Stimulated activated CD8-positive, alpha-beta memory T cell treated with anti-CD3 and anti-CD28 coated beads, Interleukin-7, amount 100 ng/mL, for 4 hours (primary cell): ENCODE measurements around the gene CCDC9.
"Not testable (repeated sequence)": the region's sequence is repeated elsewhere in the genome, so short reads cannot be mapped to it uniquely, and the experiment has no call there.

Experiments used
- DNase-seq, 2 donors: peaks; one replicate each; pipeline ENCODE4 v3.0.0-alpha.2; 2020; ENCODE audit warnings: low read depth in 2 of 2

Gene CCDC9

DNA sequence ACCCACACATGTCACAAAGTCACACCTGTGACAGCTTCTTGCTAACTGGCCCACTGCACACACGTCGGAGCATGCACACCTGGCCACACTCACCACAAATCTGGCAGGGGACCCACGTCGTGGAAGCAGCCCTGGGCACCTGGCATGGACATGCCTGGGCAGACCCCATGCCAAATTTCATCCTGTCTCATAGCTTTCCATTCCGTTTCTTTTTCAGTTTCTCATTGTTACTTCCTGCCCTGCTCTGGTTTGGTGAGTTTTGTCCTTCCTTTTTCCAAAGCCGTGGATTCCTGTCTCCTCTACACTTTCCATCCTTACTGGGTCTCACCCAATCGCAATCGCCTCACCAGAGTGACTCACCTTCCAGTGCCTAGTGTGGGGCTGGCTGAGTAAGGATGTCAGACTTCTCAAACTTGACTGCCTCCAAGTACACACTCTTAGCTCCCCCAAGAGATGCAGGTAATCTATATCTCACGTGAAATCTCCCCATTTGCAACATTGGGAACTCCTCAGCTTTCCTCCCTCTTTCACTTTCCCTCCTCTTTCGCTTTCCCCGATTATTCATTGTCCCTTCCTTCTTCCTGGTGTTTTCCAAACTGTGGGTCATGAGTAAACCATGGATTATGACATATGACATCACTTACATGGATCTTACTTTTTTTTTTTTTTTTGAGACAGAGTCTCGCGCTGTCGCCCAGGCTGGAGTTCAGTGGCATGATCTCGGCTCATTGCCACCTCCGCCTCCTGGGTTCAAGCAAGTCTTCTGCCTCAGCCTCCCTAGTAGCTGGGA, 23.7 kb upstream of the CCDC9 start:
- DNase-seq: no peak

GRCh38 chr19:47236072-47236675, 20.2 kb upstream of the CCDC9 start:
- DNase-seq: no peak

DNA sequence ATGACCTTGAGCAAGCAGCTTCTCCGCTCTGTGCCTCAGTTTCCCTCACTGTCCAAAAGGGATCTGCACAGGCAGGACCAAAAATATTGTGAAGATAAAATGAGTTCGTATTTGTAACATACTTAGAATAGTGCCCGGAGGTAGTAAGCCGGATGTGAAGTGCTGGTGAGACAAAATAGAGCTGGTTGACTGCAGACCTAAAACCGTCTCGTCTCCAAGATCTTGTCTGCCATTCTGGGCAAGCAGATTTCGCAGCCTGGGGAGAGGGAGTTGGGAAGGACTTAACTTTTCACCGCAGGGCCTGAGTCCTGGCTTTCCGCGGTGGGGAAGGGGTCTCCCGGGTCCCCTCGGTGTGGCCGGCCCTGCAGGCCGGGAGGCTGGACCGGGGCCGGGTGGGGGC, 17.2 kb upstream of the CCDC9 start:
- no peak for DNase-seq

DNA sequence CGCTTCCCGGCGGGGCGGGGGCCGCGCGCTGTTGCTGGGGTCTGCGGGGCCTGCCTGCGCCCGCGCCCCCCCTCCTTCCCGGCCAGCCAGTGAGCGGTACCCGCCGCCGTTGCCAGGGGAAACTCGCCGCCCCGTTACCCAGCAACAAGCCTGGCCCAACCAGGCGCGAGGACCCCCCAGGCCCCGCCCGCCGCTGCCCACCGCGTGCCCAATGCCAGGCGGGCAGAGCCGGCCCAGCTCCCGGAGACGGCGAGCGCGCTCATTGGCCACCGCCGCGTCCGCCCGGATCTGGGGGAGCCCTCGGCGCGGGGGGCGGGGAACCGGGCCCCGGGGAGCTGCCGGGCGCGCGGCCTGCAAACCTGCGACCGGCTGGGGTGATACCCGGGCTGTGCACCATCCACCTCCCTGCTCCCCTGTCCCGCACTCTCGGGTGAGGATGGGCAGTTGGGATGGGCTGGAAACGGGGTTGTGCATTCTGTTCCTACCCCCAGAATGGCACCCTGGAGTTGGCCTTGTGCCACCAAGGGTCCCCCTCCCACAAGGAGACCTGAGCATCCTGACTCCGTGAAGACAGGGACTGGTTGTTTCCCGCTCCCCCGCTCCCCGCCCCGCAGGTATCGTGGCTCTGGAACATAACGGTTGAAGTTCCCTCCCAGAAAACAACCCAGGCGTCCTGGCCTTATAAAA, 16.6 kb upstream of the CCDC9 start:
- DNase-seq: peak in 1 of 2 donors; percentile 57

DNA sequence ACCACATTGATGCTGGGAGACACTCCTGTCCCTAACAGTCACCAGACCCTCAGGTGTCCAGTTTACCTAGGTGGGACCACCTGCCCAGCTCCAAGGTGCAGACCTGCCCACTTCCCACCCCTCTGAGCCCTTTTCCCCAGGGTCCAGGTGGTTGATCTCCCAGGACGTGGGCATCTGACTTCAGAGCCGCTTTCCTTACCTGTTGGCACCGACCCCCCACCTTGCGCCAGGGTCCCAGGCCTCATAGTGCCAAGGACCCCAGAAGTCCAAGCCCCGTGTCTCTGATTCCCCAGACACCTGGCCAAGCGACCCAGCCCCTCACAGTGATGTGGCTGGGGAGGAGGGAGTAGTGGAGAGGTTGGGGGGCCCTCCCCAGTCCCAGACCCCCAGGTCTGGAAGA, 15.8 kb upstream of the CCDC9 start:
- DNase-seq: no peak

DNA sequence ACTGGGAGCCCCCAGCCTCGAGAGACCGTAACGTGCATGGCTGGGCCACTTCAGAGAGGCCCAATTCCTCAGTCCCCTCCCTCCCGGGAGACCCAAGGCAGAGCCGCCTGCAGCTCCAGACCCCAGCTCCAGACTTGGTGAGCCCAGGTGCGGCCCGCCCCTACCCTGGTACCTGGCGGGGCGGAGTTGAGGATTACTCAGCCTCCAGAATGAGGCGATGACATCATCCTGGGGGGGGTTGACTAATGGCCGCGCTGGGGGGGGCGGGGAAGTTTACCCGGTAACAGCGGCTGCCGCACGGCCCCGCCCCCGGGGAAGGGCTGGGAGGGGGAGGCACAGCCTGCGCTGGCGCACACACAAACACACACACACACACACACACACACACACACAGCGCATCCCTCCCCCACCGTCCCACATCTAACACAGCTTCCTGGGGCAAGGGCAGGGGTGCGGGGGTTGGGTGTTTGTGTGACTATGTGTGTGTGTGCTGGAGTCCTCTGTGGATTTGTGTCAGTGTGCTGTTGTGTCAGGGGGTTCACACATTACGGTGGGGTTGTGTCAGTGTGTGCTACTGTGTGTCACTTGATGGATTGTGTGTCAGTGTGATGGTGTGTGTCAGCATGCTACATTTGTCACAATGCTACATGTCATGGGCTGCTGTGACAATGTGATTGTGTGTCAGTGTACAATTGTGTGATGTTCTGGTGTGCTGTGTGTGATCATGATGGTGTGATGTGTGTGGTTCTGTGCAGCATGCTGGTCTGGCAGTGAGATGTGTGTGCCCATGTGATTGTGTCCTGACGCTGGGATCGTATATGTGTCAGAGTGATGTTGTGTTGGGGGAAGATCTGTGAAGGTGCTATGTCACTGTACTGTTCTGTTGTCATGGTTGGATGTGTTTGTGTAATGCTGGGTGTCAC, 15.1 kb upstream of the CCDC9 start:
- DNase-seq: peak; percentile 79 to 81

- DNase-seq: no peak
Measured at GRCh38 chr19:47241919-47242577, 14.3 kb upstream of the CCDC9 start.

DNA sequence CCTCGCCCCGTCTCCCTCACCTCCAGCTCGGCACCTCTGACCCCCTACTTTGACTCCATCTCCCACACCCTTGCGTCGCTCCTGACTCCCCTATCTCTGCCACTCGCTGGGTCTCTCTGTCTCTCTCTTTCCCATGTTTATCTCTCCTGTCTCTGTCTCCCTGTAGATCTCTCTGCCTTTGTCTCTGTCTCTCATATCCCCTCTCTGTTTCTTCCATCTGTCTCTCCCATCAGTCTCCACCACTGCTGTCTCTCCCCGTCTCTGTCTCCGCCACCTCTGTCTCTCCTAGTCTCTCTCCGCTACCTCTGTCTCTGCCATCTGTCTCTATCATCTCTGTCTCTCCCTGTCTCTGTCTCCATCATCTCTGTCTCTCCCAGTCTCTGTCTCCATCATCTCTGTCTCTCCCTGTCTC, 13.0 kb upstream of the CCDC9 start:
- DNase-seq: no peak

DNA sequence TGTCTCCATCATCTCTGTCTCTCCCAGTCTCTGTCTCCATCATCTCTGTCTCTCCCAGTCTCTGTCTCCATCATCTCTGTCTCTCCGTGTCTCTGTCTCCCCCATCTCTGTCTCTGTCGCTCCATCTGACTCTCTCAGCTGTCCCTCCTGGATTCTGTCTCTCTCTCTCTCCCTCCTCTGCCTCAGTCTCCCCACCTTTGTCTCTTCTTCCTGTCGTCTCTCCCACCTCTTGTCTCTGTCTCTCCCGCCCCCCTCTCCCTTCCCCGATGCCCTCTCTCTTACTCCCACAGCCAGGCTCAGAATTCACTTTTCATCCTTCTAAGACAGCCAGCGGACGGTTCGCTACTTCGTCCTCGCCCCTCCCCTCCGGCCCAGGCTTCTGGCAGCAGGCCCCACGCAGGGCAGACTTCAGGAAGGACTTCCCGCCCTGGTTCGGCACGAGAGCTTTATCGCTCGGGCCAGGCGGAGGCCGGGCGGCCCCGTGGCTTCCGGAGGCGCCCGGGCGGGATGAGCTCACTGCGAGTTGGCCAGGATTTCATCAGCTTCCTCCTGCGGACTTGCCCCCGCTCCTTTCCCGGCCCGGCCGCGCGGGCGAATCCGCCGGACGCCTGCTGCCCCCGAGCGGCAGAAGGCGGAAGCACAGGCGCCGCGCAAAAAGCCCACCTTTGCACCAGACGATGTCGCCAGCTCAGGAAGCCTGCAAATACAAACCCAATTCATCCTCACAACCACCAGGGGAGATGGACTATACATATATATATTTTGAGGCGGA, 12.4 kb upstream of the CCDC9 start:
- DNase-seq: peak; percentile 75 to 89

DNA sequence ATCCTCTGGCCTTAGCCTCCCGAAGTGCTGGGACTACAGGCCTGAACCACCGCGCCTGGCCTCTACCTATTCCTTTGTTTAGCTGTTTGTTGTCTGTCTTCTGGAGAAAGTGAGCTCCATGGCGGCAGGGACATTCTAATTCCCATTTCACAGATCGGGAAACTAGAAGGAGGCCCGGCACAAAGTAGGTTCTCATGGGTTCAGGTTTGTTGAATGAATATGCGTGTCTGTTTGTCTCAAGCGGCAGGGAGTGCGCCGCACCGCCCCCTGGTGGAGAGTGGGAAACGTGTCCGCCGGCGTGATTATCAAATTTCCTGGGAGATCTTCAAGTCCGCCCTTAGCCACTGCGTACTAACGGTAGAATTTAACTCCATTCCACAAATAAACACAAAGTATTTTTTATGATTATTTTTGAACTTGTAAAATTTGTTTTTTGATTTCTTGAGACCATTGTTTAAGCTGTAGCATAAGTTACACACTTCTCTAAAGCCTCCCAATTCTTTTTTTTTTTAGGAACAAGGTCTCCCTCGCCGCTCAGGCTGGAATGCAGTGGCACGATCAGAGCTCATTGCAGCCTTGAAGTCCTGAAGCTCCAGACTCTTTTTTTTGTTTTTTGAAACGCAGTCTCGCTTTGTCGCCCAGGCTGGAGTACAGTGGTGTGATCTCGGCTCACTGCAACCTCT, 8.9 kb upstream of the CCDC9 start:
- peak; percentile 52 to 63 for DNase-seq

- DNase-seq: not testable (repeated sequence)
Measured at GRCh38 chr19:47253016-47253415, 3.3 kb upstream of the CCDC9 start.

- no peak for DNase-seq
Measured at GRCh38 chr19:47253467-47253881, 2.9 kb upstream of the CCDC9 start.

GRCh38 chr19:47253970-47254369, 2.4 kb upstream of the CCDC9 start:
- no peak for DNase-seq

DNA sequence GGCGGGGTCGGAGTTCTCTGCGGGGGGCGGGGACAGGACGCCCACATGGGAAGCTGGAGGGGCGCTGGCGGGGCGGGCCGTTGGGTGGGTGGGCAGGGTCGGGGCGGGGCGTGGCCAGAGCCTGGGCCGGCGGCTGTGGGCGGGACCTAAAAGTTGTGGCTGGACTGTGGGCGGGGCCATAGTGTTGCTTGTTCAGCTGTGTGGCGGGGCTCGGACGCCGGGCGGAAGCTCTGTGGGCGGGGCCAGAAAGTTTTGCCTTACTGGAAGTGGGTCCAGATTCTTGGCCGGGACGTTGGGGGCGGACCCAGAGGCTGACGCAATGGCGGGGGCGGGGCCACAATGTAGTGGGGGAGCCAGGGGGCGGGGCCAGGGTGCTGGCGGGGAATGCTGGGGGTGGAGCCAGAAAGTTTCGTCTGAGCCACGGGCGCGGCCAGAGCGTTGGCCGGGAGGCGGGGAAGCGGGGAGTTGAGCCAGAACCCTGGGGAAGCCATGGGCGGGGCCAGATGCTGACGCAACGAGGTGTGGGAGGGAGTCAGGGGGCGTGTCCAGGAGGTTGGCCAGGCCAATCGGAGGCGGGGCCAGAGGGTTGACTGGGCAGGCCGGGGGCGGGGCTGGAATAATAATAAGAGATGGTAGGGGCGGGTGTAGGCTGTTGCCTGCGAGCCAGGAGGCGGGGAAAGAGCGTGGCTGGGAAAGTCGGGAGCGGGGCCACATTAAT, 527 bp downstream of the CCDC9 start:
- DNase-seq: peak; percentile 99

GRCh38 chr19:47257411-47258169, 1.3 kb downstream of the CCDC9 start:
- no peak for DNase-seq

GRCh38 chr19:47258434-47258833, 2.1 kb downstream of the CCDC9 start:
- no peak for DNase-seq

- DNase-seq: no peak
Measured at GRCh38 chr19:47258895-47259555, 2.7 kb downstream of the CCDC9 start.

GRCh38 chr19:47260476-47260875, 4.2 kb downstream of the CCDC9 start:
- DNase-seq: no peak
